ENCODE measurements around the gene TEX12.

Gene TEX12

DNA sequence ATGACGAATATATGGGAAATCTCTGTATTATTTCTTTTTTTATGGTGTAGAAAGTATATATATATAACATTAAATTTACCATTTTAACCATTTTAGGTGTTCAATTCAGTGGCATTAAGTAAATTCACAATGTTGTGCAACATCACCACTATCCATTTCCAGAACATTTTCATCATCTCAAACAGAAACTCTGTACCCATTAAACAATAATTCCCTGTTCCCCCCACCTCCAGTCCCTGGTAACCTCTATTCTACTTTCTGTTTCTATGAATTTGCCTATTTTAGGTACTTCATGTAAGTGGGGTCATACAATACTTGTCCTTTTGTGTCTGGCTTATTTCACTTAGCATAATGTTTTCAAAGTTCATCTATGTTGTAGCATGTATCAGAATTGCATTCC lies 43.7 kb downstream of the TEX12 start:
- no peaks in the 10 kb centered on the region for H3K36me3 ChIP-seq (replicated peaks; ENCODE audit: low read depth, low read length)
- no peaks in the 10 kb centered on the region for H3K79me2 ChIP-seq (ENCODE audit: low read length)
- H3K4me2 ChIP-seq (ENCODE audit: low read length), result no peak overlapping the region
- H3K9me3 ChIP-seq (ENCODE audit: insufficient read depth, low read length), result no peaks in the 10 kb centered on the region
- no peak overlapping the region for H3K27ac ChIP-seq (ENCODE audit: low read length)
- no peak overlapping the region for H3K4me3 ChIP-seq (ENCODE audit: low read length)
- H3K27me3 ChIP-seq (ENCODE audit: low read depth, low read length), result peaks cover 38% of the 10 kb centered on the region
- no peak for TF ChIP-seq EZH2phosphoT487 (IDR thresholded peaks at IDR 0.05; ENCODE audit: low read depth)
- TF ChIP-seq, protein P1, sequence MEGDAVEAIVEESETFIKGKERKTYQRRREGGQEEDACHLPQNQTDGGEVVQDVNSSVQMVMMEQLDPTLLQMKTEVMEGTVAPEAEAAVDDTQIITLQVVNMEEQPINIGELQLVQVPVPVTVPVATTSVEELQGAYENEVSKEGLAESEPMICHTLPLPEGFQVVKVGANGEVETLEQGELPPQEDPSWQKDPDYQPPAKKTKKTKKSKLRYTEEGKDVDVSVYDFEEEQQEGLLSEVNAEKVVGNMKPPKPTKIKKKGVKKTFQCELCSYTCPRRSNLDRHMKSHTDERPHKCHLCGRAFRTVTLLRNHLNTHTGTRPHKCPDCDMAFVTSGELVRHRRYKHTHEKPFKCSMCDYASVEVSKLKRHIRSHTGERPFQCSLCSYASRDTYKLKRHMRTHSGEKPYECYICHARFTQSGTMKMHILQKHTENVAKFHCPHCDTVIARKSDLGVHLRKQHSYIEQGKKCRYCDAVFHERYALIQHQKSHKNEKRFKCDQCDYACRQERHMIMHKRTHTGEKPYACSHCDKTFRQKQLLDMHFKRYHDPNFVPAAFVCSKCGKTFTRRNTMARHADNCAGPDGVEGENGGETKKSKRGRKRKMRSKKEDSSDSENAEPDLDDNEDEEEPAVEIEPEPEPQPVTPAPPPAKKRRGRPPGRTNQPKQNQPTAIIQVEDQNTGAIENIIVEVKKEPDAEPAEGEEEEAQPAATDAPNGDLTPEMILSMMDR (IDR thresholded peaks at IDR 0.05; ENCODE audit: low read depth, low read length), result no peak
- no peak overlapping the region for H3K9ac ChIP-seq (ENCODE audit: low read length)
- H4K20me1 ChIP-seq (ENCODE audit: insufficient read depth, low read length), result no peaks in the 10 kb centered on the region
- H3K4me1 ChIP-seq (ENCODE audit: low read length), result peaks cover 4% of the 10 kb centered on the region
- H2AFZ ChIP-seq (ENCODE audit: low read depth, low read length), result no peak overlapping the region

DNA sequence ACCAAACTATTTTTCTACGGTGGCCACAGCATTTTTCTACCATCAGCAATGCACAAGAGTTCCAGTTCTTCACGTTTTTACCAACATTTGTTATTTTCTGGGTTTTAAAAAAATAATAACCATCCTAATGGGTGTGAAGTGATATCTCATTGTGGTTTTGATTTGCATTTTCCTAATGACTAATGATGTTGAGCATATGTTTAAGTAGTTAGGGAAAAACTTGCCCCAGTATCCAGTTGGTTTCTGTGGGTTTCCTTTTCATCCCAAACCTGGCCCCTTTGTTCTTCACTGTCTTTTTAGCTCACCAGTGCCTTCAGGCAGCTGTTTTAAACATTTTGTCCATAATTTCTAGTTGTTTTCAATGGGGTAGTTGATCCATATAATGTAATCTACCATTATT lies 44.4 kb downstream of the TEX12 start:
- H3K4me1 ChIP-seq (ENCODE audit: low read length), result peaks cover 4% of the 10 kb centered on the region
- H3K4me2 ChIP-seq (ENCODE audit: low read length), result no peak overlapping the region
- no peak overlapping the region for H3K4me3 ChIP-seq (ENCODE audit: low read length)

DNA sequence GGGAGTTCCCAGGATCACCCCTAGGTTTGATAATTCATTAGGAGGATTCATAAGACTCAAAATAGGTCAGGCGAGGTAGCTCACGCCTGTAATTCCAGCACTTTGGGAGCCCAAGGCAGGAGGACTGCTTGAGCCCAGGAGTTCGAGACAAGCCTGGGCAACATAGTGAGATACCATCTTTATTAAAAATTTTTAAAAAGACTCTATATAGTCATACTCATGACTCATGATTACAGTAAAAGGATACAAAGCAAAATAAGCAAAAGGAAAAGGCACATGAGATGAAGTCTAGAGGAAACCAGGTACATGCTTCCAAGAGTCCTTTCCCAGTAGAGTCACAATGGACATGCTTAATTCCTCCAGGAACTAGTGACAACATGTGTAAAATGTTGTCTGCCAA lies 45.1 kb downstream of the TEX12 start:
- no peaks in the 10 kb centered on the region for H4K20me1 ChIP-seq (ENCODE audit: insufficient read depth, low read length)
- no peak overlapping the region for H3K9ac ChIP-seq (ENCODE audit: low read length)
- H3K79me2 ChIP-seq (ENCODE audit: low read length), result no peaks in the 10 kb centered on the region
- no peak overlapping the region for H3K4me3 ChIP-seq (ENCODE audit: low read length)
- no peak overlapping the region for H3K27ac ChIP-seq (ENCODE audit: low read length)
- no peaks in the 10 kb centered on the region for H3K9me3 ChIP-seq (ENCODE audit: insufficient read depth, low read length)
- H3K27me3 ChIP-seq (ENCODE audit: low read depth, low read length), result peaks cover 37% of the 10 kb centered on the region
- TF ChIP-seq, protein P1 (IDR thresholded peaks at IDR 0.05; ENCODE audit: low read depth, low read length), result no peak
- no peak for TF ChIP-seq EZH2phosphoT487 (IDR thresholded peaks at IDR 0.05; ENCODE audit: low read depth)
- H3K36me3 ChIP-seq (replicated peaks; ENCODE audit: low read depth, low read length), result no peaks in the 10 kb centered on the region
- peaks cover 4% of the 10 kb centered on the region for H3K4me1 ChIP-seq (ENCODE audit: low read length)
- no peak overlapping the region for H3K4me2 ChIP-seq (ENCODE audit: low read length)
- no peak overlapping the region for H2AFZ ChIP-seq (ENCODE audit: low read depth, low read length)

More for the DNA sequence above, 44.4 kb downstream of the TEX12 start:
- no peaks in the 10 kb centered on the region for H3K36me3 ChIP-seq (replicated peaks; ENCODE audit: low read depth, low read length)
- peaks cover 38% of the 10 kb centered on the region for H3K27me3 ChIP-seq (ENCODE audit: low read depth, low read length)
- no peaks in the 10 kb centered on the region for H4K20me1 ChIP-seq (ENCODE audit: insufficient read depth, low read length)
- no peaks in the 10 kb centered on the region for H3K9me3 ChIP-seq (ENCODE audit: insufficient read depth, low read length)
- TF ChIP-seq EZH2phosphoT487 (IDR thresholded peaks at IDR 0.05; ENCODE audit: low read depth), result no peak
- TF ChIP-seq, protein P1 (IDR thresholded peaks at IDR 0.05; ENCODE audit: low read depth, low read length), result no peak
- no peak overlapping the region for H3K27ac ChIP-seq (ENCODE audit: low read length)
- no peak overlapping the region for H2AFZ ChIP-seq (ENCODE audit: low read depth, low read length)
- H3K79me2 ChIP-seq (ENCODE audit: low read length), result no peaks in the 10 kb centered on the region
- no peak overlapping the region for H3K9ac ChIP-seq (ENCODE audit: low read length)

DNA sequence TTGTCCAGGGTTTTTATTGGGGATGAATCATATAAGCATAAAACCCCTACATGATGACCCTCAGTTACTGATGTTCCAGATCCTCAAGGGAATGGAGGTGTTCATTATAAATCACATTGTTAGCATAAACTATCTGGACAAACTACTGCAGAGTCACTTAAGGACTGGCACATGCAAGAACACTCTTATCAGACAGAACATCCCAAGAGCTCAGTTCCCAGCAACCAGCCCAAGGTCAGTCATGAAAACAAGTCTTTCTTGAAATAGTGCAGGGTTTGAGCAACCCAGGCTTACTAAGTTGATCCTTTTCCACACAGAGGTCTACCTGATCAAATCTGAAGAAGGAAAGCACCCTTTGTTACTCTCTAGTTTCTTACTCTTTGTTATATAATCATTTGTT lies 45.5 kb downstream of the TEX12 start:
- H3K4me2 ChIP-seq (ENCODE audit: low read length), result no peak overlapping the region
- no peaks in the 10 kb centered on the region for H3K9me3 ChIP-seq (ENCODE audit: insufficient read depth, low read length)
- H3K36me3 ChIP-seq (replicated peaks; ENCODE audit: low read depth, low read length), result no peaks in the 10 kb centered on the region
- TF ChIP-seq, protein P1 (IDR thresholded peaks at IDR 0.05; ENCODE audit: low read depth, low read length), result no peak
- no peak for TF ChIP-seq EZH2phosphoT487 (IDR thresholded peaks at IDR 0.05; ENCODE audit: low read depth)
- H4K20me1 ChIP-seq (ENCODE audit: insufficient read depth, low read length), result no peaks in the 10 kb centered on the region
- no peak overlapping the region for H3K4me3 ChIP-seq (ENCODE audit: low read length)
- H3K27ac ChIP-seq (ENCODE audit: low read length), result no peak overlapping the region
- H3K79me2 ChIP-seq (ENCODE audit: low read length), result no peaks in the 10 kb centered on the region
- H3K27me3 ChIP-seq (ENCODE audit: low read depth, low read length), result peaks cover 33% of the 10 kb centered on the region
- no peak overlapping the region for H3K9ac ChIP-seq (ENCODE audit: low read length)
- no peak overlapping the region for H2AFZ ChIP-seq (ENCODE audit: low read depth, low read length)
- peaks cover 4% of the 10 kb centered on the region for H3K4me1 ChIP-seq (ENCODE audit: low read length)
